Activated B cell treated with CpG ODN at 0.5 μM for 24 hours (primary cell): ENCODE data around the gene VPS13A. TPM values are rescaled to one million over a fixed set of nuclear protein-coding genes. Genes with fewer than 3 reads are reported as not detected.

Experiments
- ATAC-seq: fragments of 200-7000 bp; cut with Tn5 transposase; one replicate; pipeline ENCODE4 v1.10.0; 2021; ENCODE audit warnings: low read depth, mild to moderate bottlenecking, moderate library complexity
- CTCF ChIA-PET: fragments of 350-600 bp; sonication (Branson Sonifier 250); formaldehyde crosslinking; loops from one replicate; lab custom pipeline; 2021; ENCODE audit warnings: antibody characterized with exemption; lab: Charles Lee
- POLR2A ChIA-PET: fragments of 350-600 bp; sonication (Branson Sonifier 250); formaldehyde crosslinking; loops from one replicate; lab custom pipeline; 2021; ENCODE audit warnings: antibody characterized with exemption; lab: Charles Lee
- DNase-seq: peaks from one replicate; pipeline ENCODE4 v3.0.0; 2022
- H3K27ac Mint-ChIP-seq: one replicate; pipeline ENCODE4 v1.8.0; 2020; ENCODE audit warnings: mixed read lengths
- H3K27me3 Mint-ChIP-seq: one replicate; pipeline ENCODE4 v1.8.0; 2021; ENCODE audit warnings: mixed read lengths
- H3K36me3 Mint-ChIP-seq: one replicate; pipeline ENCODE4 v1.8.0; 2021; ENCODE audit warnings: low read depth, mixed read lengths
- H3K4me1 Mint-ChIP-seq: one replicate; pipeline ENCODE4 v1.8.0; 2021; ENCODE audit warnings: mixed read lengths
- H3K4me3 Mint-ChIP-seq: one replicate; pipeline ENCODE4 v1.8.0; 2020; ENCODE audit warnings: mild to moderate bottlenecking, mixed read lengths
- H3K9me3 Mint-ChIP-seq: one replicate; pipeline ENCODE4 v1.8.0; 2020; ENCODE audit warnings: mixed read lengths
- intact Hi-C: fragments of 100-400 bp; cut with micrococcal nuclease; formaldehyde crosslinking; loops from one replicate; pipeline ENCODE4 v1.15.1; 2024
- total RNA-seq: library from RNA; stranded (reverse); gene quantifications from 2 replicates; pipeline ENCODE4 v1.2.3, GENCODE V29; 2022
- TF ChIP-seq, protein P1 (sequence below): fragments of 200-600 bp; IDR thresholded peaks from one replicate; pipeline ENCODE4 v1.8.0; 2022; ENCODE audit warnings: antibody characterized with exemption, mild to moderate bottlenecking

Gene VPS13A
- total RNA-seq, 1 donor from 2014 or later, result 69.8 TPM

- no peak for ATAC-seq
- no peaks in the 10 kb centered on the region for H3K36me3 Mint-ChIP-seq
Observed at GRCh38 chr9:77427256-77427927, 250.1 kb downstream of the VPS13A start.

GRCh38 chr9:77429928-77430327 is 252.6 kb downstream of the VPS13A start:
- Mint-ChIP-seq H3K27me3 (no peaks in the 10 kb centered on the region), H3K4me1 (no peaks in the 10 kb centered on the region), H3K4me3 (no peak overlapping the region), H3K9me3 (no peaks in the 10 kb centered on the region), H3K36me3 (no peaks in the 10 kb centered on the region), H3K27ac (no peak overlapping the region)
- intact Hi-C loops, result no loop called here
- ChIA-PET POLR2A (no interaction called here), CTCF (no interaction called here)
- DNase-seq, result no peak
- no peak for ATAC-seq
- TF ChIP-seq, protein P1, sequence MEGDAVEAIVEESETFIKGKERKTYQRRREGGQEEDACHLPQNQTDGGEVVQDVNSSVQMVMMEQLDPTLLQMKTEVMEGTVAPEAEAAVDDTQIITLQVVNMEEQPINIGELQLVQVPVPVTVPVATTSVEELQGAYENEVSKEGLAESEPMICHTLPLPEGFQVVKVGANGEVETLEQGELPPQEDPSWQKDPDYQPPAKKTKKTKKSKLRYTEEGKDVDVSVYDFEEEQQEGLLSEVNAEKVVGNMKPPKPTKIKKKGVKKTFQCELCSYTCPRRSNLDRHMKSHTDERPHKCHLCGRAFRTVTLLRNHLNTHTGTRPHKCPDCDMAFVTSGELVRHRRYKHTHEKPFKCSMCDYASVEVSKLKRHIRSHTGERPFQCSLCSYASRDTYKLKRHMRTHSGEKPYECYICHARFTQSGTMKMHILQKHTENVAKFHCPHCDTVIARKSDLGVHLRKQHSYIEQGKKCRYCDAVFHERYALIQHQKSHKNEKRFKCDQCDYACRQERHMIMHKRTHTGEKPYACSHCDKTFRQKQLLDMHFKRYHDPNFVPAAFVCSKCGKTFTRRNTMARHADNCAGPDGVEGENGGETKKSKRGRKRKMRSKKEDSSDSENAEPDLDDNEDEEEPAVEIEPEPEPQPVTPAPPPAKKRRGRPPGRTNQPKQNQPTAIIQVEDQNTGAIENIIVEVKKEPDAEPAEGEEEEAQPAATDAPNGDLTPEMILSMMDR, result no peak

More at GRCh38 chr9:77427256-77427927, 250.1 kb downstream of the VPS13A start:
- intact Hi-C loops, result no loop called here
- CTCF ChIA-PET, result no interaction called here
- TF ChIP-seq, protein P1, result no peak
- Mint-ChIP-seq H3K4me1 (no peaks in the 10 kb centered on the region), H3K27me3 (no peaks in the 10 kb centered on the region), H3K9me3 (no peaks in the 10 kb centered on the region), H3K27ac (no peak overlapping the region), H3K4me3 (no peak overlapping the region)
- POLR2A ChIA-PET, result no interaction called here
- no peak for DNase-seq

DNA sequence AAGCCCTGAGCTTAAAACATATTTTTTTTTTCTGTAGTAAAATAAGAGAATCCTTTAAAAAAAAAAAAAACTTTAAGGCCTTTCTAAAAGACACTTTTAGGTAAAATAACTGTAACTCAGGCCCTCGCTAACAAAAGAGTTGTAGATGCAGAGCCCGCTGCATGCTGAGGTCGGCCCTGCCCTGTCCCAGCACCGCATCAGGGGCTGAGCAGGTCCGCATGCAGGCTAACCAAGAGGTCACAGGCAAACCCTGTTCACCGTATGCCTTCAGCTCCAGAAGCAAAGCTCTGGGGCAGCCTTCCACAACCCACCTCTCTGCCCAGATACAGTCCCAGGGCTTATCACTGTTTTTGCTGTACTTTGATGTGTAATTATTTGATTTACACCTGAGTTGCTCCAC is 254.7 kb downstream of the VPS13A start:
- ChIA-PET CTCF (interaction anchor here (1.8 kb wide), 1 partner anchor 25 kb away, joined by 8 read pairs; no protein-coding TSS in a partner anchor), POLR2A (no interaction called here)
- Mint-ChIP-seq H3K4me3 (no peak overlapping the region), H3K27me3 (no peaks in the 10 kb centered on the region), H3K27ac (no peak overlapping the region), H3K9me3 (no peaks in the 10 kb centered on the region), H3K4me1 (no peaks in the 10 kb centered on the region), H3K36me3 (no peaks in the 10 kb centered on the region)
- TF ChIP-seq, protein P1, result no peak
- intact Hi-C loops, result no loop called here
- DNase-seq, result no peak
- ATAC-seq, result no peak

DNA sequence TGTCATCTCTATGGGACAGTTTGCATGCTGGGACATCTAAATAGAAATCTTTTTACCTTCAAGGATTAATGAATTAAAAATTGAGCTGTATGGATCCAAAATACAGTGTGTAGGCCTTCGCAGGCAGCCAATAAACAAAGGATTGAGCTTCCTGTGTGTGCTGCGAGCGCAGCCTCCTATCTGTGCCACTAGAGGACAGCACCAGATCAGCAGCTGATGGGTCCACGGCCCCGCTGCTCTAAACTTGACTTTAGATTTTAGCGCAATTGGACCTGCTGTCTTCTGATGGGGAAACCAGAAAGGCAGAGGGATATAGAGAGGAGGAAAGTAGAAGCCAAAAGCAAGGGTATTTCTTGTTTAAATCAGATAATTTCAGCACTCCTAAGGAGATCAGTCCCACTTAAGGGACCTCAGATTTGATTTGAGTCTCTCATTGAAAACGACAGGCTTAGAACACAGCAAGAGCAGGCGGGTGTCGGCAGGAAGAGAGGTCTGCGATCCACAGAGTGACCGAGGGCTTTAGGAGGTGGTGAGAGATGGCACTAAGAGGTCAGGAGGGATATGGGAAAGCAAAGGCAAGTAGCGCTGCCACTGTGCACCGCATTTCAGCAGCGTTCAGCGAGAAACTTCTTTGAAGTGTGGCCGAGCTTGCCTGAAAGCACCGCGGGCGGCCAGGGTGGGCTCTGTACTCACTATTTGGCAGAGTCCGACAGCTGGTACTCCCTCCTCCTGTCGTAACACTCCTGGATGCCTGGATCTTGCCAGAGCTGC is 256.5 kb downstream of the VPS13A start:
- Mint-ChIP-seq H3K27me3 (no peaks in the 10 kb centered on the region), H3K4me3 (no peak overlapping the region), H3K36me3 (no peaks in the 10 kb centered on the region), H3K27ac (no peak overlapping the region), H3K9me3 (no peaks in the 10 kb centered on the region), H3K4me1 (no peaks in the 10 kb centered on the region)
- no peak for DNase-seq
- CTCF ChIA-PET, result interaction anchor here (0.8 to 1.8 kb wide), 8 partner anchors 10 to 936 kb away, joined by 3 to 8 read pairs (median 4); no protein-coding TSS in a partner anchor
- intact Hi-C loops, result no loop called here
- POLR2A ChIA-PET, result no interaction called here
- ATAC-seq, result no peak
- TF ChIP-seq, protein P1, result no peak

DNA sequence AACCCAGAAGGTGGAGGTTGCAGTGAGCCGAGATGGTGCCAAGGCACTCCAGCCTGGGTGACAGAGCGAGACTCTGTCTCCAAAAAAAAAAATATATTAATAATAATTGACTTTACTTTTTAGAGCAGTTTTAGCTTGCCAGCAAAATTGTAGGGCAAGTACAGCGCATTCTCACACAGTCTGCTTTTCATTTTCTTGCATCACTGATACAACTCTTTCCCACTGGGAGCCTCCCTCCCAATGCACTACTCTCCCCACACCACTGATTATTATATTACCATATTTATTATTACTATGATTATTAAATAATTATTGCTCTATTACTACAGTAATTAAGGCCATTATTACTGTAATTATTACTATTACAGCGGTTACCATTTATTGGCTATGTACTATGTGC is 257.9 kb downstream of the VPS13A start:
- Mint-ChIP-seq H3K27me3 (peaks cover 4% of the 10 kb centered on the region), H3K36me3 (no peaks in the 10 kb centered on the region), H3K9me3 (no peaks in the 10 kb centered on the region), H3K4me1 (no peaks in the 10 kb centered on the region), H3K27ac (no peak overlapping the region), H3K4me3 (no peak overlapping the region)
- DNase-seq (no peak), ATAC-seq (no peak)
- POLR2A ChIA-PET, result no interaction called here
- TF ChIP-seq, protein P1, result no peak
- CTCF ChIA-PET, result no interaction called here
- intact Hi-C loops, result no loop called here
